Measurements from ENCODE around the gene TBX21.

Gene TBX21

GRCh38 chr17:47713980-47714700 is 18.9 kb upstream of the TBX21 start:
- TF ChIP-seq CTCF (IDR thresholded peaks at IDR 0.05), result no peak

GRCh38 chr17:47714773-47715396 is 18.2 kb upstream of the TBX21 start:
- TF ChIP-seq CTCF (IDR thresholded peaks at IDR 0.05), result no peak

- TF ChIP-seq CTCF (IDR thresholded peaks at IDR 0.05), result no peak
Observed at GRCh38 chr17:47715669-47716325, 17.2 kb upstream of the TBX21 start.

- TF ChIP-seq CTCF (IDR thresholded peaks at IDR 0.05), result no peak
Observed at GRCh38 chr17:47716375-47716774, 16.7 kb upstream of the TBX21 start.

GRCh38 chr17:47717261-47717697 is 15.8 kb upstream of the TBX21 start:
- TF ChIP-seq CTCF (IDR thresholded peaks at IDR 0.05), result peak; percentile 28; the same call in 1 of the 2 replicates

- TF ChIP-seq CTCF (IDR thresholded peaks at IDR 0.05), result no peak
Observed at GRCh38 chr17:47717979-47718621, 14.9 kb upstream of the TBX21 start.

- TF ChIP-seq CTCF (IDR thresholded peaks at IDR 0.05), result no peak
Observed at GRCh38 chr17:47718634-47719405, 14.2 kb upstream of the TBX21 start.
